H1 (cell line): ENCODE results near the gene HMGA1. TPM values are rescaled to one million over a fixed set of nuclear protein-coding genes. Genes with fewer than 3 reads are reported as not detected.
A peak's percentile ranks its signal among the peaks of the same experiment; 100 is the strongest.

ENCODE experiments used
- BRCA1 ChIP-seq: IDR thresholded peaks from 2 replicates; pipeline ENCODE4 v1.6.1; 2012; ENCODE audit warnings: low read depth, low read length, improper control_type of control experiment
- CEBPB ChIP-seq: IDR thresholded peaks from 2 replicates; pipeline ENCODE4 v1.6.1; 2012; ENCODE audit warnings: low read depth, low read length
- CHD1 ChIP-seq: IDR thresholded peaks from 2 replicates; pipeline ENCODE4 v1.6.1; 2012; ENCODE audit warnings: low read depth, low read length, improper control_type of control experiment
- CHD7 ChIP-seq: fragments of 300-600 bp; sonication (generic); IDR thresholded peaks from 2 replicates; pipeline ENCODE4 v1.7.1; 2012; ENCODE audit warnings: low read length, moderate library complexity, mild to moderate bottlenecking, inconsistent platforms; ENCODE audit not compliant: insufficient replicate concordance
- CREB1 ChIP-seq: IDR thresholded peaks from 2 replicates; pipeline ENCODE4 v1.6.1; 2012; ENCODE audit warnings: inconsistent platforms
- CTBP2 ChIP-seq: IDR thresholded peaks from 2 replicates; pipeline ENCODE4 v1.7.0; 2011; ENCODE audit warnings: borderline replicate concordance, mild to moderate bottlenecking, moderate library complexity, mixed read lengths, low read length; ENCODE audit not compliant: insufficient read depth, insufficient read length
- KDM4A ChIP-seq: IDR thresholded peaks from one replicate; pipeline ENCODE4 v1.7.1; 2012; ENCODE audit warnings: low read depth, mild to moderate bottlenecking, moderate library complexity, low read length, inconsistent platforms; ENCODE audit not compliant: severe bottlenecking
- SIN3A ChIP-seq, 2 experiments: IDR thresholded peaks in 1 of 2; conservative IDR thresholded peaks in 1 of 2; 2 replicates each; pipeline ENCODE4 v1.6.1; 2011 to 2012; ENCODE audit warnings: low read length in 2 of 2, improper control_type of control experiment in 1 of 2, low read depth in 1 of 2, mild to moderate bottlenecking in 1 of 2
- polyA plus RNA-seq, 7 experiments: library from polyadenylated mRNA; depleted of rRNA in 3 of 7; stranded (reverse) in 5 of 7; unstranded in 2 of 7; fragments of >200 nt in 5 of 7; fragments of 200-250 nt in 2 of 7; gene quantifications; 1 replicate in 5 of 7; 2 replicates in 1 of 7; 4 replicates in 1 of 7; pipeline versions ENCODE4 v1.2.1 to v1.2.3, GENCODE V29; 2011 to 2013; ENCODE audit warnings: missing spikeins in 2 of 7, mixed read lengths in 2 of 7
- total RNA-seq: library from RNA; stranded (reverse); fragmentation: NEBNext Ultra II Directional; extraction: Animal tissue kit (Norgen Biotek cat#: 25700); gene quantifications from 2 replicates; pipeline ENCODE4 v1.2.1, GENCODE V29; 2021
- TF ChIP-seq, protein P1 (sequence below): IDR thresholded peaks from 2 replicates; pipeline ENCODE4 v1.6.1; 2012; ENCODE audit warnings: inconsistent platforms

Gene HMGA1
- total and polyA plus RNA-seq, 2 of the 8 experiments (the other 6 are each of a cell fraction or from before 2014, with no cell fraction given): 1,557 to 2,636 TPM

DNA sequence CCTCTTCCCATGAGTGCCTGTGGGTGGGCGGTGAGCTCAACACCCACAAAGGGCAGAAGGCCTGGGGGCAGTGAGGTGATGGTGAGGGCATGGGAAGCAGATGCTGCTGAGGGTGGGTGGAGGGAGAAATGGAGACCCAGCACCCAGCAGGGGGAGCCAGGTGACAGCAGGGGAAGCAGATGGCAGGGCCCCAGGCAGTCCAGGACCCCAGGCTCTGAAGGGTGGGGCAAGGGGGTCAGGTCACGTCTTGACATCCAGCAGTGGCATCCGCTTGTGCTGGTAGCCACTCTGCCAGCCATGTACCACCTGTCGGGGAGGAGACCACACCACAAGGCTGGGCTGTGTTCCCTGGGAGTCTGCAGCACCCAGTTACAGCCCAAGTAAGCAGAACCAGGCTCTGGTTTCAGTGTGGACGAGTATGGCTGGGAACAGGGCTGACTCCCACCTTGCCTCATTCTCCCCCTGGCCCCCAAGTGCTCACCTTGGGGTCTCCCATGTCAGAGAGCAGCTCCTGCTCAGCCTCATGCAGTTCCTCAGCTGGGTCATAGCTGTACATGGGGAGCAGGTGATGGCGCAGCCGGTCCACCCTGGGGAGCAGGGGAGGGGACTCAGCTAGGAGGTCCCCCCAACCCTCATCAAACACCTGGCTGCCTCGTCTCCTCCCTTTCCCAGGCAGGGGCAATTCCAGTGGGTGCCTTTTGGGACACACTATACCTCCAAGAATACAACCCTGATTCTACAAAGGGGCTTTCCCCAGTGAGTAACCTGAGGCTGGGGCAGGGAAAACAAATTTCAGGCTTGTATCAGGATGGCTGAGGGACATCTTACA, 10.1 kb downstream of the HMGA1 start (continued):
- TF ChIP-seq CHD7 (peak; percentile 78), BRCA1 (no peak), CTBP2 (peak; percentile 39), CHD1 (no peak), KDM4A (no peak), CEBPB (no peak), SIN3A (conservative IDR thresholded peaks at IDR 0.05 in 1 of 2, IDR thresholded peaks at IDR 0.05 in 1 of 2; ENCODE audit: low read depth in 1 of 2, low read length in 2 of 2) (0 out of 4 replicates have a peak, but pooled peaks have one; percentile 59 to 62), CREB1 (no peak)
- TF ChIP-seq, protein P1, sequence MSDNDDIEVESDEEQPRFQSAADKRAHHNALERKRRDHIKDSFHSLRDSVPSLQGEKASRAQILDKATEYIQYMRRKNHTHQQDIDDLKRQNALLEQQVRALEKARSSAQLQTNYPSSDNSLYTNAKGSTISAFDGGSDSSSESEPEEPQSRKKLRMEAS: 0 out of 2 replicates have a peak, but pooled peaks have one; percentile 34
